ENCODE measurements around the gene MSANTD3. TPM values are rescaled to one million over a fixed set of nuclear protein-coding genes. Genes with fewer than 3 reads are reported as not detected.

The MSANTD3 gene
- total RNA-seq, 3 donors from 2014 or later (not counting 1 experiment from before 2014, with no cell fraction given), result 11.3 to 15.6 (median 14.2) TPM

- no peaks in the 10 kb centered on the region for H3K9me3 Mint-ChIP-seq
- Histone ChIP-seq H3K27ac (ENCODE audit: low read length) (no peak overlapping the region), H3K9me3 (ENCODE audit: control insufficient read depth, insufficient read depth, low read length) (no peaks in the 10 kb centered on the region), H3K27me3 (ENCODE audit: control insufficient read depth, insufficient read depth, low read length) (no peaks in the 10 kb centered on the region), H3K4me3 (ENCODE audit: low read length) (no peak overlapping the region), H3K36me3 (ENCODE audit: control insufficient read depth, insufficient read depth, low read length) (no peaks in the 10 kb centered on the region), H3K4me1 (ENCODE audit: control insufficient read depth, insufficient read depth, low read length) (no peaks in the 10 kb centered on the region)
- no peaks in the 10 kb centered on the region for H3K4me1 Mint-ChIP-seq
- peaks cover 0 to 5% of the 10 kb centered on the region in 2 donors for H3K27me3 Mint-ChIP-seq (ENCODE audit: low read depth in 2 of 2)
- 89% methylated on average over 1 of the region's 1 CpG for WGBS (ENCODE audit: insufficient coverage)
- H3K36me3 Mint-ChIP-seq, result no peaks in the 10 kb centered on the region
- TF ChIP-seq, protein P1, sequence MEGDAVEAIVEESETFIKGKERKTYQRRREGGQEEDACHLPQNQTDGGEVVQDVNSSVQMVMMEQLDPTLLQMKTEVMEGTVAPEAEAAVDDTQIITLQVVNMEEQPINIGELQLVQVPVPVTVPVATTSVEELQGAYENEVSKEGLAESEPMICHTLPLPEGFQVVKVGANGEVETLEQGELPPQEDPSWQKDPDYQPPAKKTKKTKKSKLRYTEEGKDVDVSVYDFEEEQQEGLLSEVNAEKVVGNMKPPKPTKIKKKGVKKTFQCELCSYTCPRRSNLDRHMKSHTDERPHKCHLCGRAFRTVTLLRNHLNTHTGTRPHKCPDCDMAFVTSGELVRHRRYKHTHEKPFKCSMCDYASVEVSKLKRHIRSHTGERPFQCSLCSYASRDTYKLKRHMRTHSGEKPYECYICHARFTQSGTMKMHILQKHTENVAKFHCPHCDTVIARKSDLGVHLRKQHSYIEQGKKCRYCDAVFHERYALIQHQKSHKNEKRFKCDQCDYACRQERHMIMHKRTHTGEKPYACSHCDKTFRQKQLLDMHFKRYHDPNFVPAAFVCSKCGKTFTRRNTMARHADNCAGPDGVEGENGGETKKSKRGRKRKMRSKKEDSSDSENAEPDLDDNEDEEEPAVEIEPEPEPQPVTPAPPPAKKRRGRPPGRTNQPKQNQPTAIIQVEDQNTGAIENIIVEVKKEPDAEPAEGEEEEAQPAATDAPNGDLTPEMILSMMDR (IDR thresholded peaks at IDR 0.05), result no peak
- no peak for DNase-seq
- no peak overlapping the region for H3K4me3 Mint-ChIP-seq
- ATAC-seq, result no peak
- H3K27ac Mint-ChIP-seq, result no peak overlapping the region
- intact Hi-C loops (cut with micrococcal nuclease), result no loop called here
Measured at GRCh38 chr9:100488177-100488576, 61.2 kb downstream of the MSANTD3 start.

GRCh38 chr9:100489836-100490235 is 62.9 kb downstream of the MSANTD3 start:
- no peaks in the 10 kb centered on the region for H3K36me3 Mint-ChIP-seq
- 89% methylated on average over 4 of the region's 4 CpGs for WGBS (ENCODE audit: insufficient coverage)
- ATAC-seq, result no peak
- H3K4me1 ChIP-seq (ENCODE audit: control insufficient read depth, insufficient read depth, low read length), result no peaks in the 10 kb centered on the region
- no peak overlapping the region for H3K27ac Mint-ChIP-seq
- H3K9me3 Mint-ChIP-seq, result no peaks in the 10 kb centered on the region
- intact Hi-C loops (cut with micrococcal nuclease), result no loop called here
- H3K27me3 ChIP-seq (ENCODE audit: control insufficient read depth, insufficient read depth, low read length), result no peaks in the 10 kb centered on the region
- H3K27me3 Mint-ChIP-seq (ENCODE audit: low read depth in 2 of 2), result peaks cover 0 to 5% of the 10 kb centered on the region in 2 donors
- TF ChIP-seq, protein P1 (IDR thresholded peaks at IDR 0.05), result no peak
- H3K4me3 Mint-ChIP-seq, result no peak overlapping the region
- H3K4me1 Mint-ChIP-seq, result no peaks in the 10 kb centered on the region
- DNase-seq, result no peak
- no peak overlapping the region for H3K27ac ChIP-seq (ENCODE audit: low read length)
- H3K4me3 ChIP-seq (ENCODE audit: low read length), result no peak overlapping the region
- H3K36me3 ChIP-seq (ENCODE audit: control insufficient read depth, insufficient read depth, low read length), result no peaks in the 10 kb centered on the region
- H3K9me3 ChIP-seq (ENCODE audit: control insufficient read depth, insufficient read depth, low read length), result no peaks in the 10 kb centered on the region

DNA sequence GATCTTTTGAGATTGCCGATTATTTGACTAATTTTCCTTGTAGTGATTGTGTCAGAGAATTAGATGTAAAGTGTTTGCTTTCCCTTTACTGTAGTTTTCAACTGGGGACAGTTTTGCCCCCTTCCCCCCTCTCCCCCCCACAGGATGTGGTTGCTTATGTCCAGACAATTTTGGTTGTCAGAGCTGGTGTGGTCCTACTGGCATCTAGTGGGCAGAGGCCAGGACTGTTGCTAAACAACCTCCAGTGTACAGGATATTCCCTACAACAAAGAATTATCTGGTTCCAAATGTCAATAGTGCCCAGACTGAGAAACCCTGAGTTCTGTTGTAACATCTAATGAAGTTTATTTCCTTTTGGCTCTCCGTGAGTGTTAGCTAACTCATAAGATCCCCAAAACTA is 66.0 kb downstream of the MSANTD3 start:
- Mint-ChIP-seq H3K27ac (no peak overlapping the region), H3K9me3 (no peaks in the 10 kb centered on the region), H3K4me3 (no peak overlapping the region), H3K36me3 (no peaks in the 10 kb centered on the region), H3K4me1 (no peaks in the 10 kb centered on the region), H3K27me3 (ENCODE audit: low read depth in 2 of 2) (peaks cover 0 to 3% of the 10 kb centered on the region in 2 donors)
- no peak overlapping the region for H3K27ac ChIP-seq (ENCODE audit: low read length)
- ATAC-seq (no peak), DNase-seq (no peak)
- H3K4me3 ChIP-seq (ENCODE audit: low read length), result no peak overlapping the region
- H3K9me3 ChIP-seq (ENCODE audit: control insufficient read depth, insufficient read depth, low read length), result no peaks in the 10 kb centered on the region
- no peaks in the 10 kb centered on the region for H3K27me3 ChIP-seq (ENCODE audit: control insufficient read depth, insufficient read depth, low read length)
- intact Hi-C loops (cut with micrococcal nuclease), result no loop called here
- WGBS (ENCODE audit: insufficient coverage), result 86% methylated on average over 2 of the region's 2 CpGs
- H3K4me1 ChIP-seq (ENCODE audit: control insufficient read depth, insufficient read depth, low read length), result no peaks in the 10 kb centered on the region
- H3K36me3 ChIP-seq (ENCODE audit: control insufficient read depth, insufficient read depth, low read length), result no peaks in the 10 kb centered on the region
- TF ChIP-seq, protein P1 (IDR thresholded peaks at IDR 0.05), result no peak

GRCh38 chr9:100498592-100498991 is 71.6 kb downstream of the MSANTD3 start:
- H3K9me3 ChIP-seq (ENCODE audit: control insufficient read depth, insufficient read depth, low read length), result no peaks in the 10 kb centered on the region
- Mint-ChIP-seq H3K9me3 (no peaks in the 10 kb centered on the region), H3K4me1 (no peaks in the 10 kb centered on the region), H3K27me3 (ENCODE audit: low read depth in 2 of 2) (peaks cover 0 to 3% of the 10 kb centered on the region in 2 donors), H3K4me3 (no peak overlapping the region), H3K27ac (no peak overlapping the region), H3K36me3 (no peaks in the 10 kb centered on the region)
- no peaks in the 10 kb centered on the region for H3K36me3 ChIP-seq (ENCODE audit: control insufficient read depth, insufficient read depth, low read length)
- no peak overlapping the region for H3K4me3 ChIP-seq (ENCODE audit: low read length)
- 100% methylated on average over 1 of the region's 5 CpGs for WGBS (ENCODE audit: insufficient coverage)
- DNase-seq, result no peak
- no peaks in the 10 kb centered on the region for H3K4me1 ChIP-seq (ENCODE audit: control insufficient read depth, insufficient read depth, low read length)
- TF ChIP-seq, protein P1 (IDR thresholded peaks at IDR 0.05), result no peak
- intact Hi-C loops (cut with micrococcal nuclease), result no loop called here
- no peaks in the 10 kb centered on the region for H3K27me3 ChIP-seq (ENCODE audit: control insufficient read depth, insufficient read depth, low read length)
- ATAC-seq, result no peak
- H3K27ac ChIP-seq (ENCODE audit: low read length), result no peak overlapping the region
